ENCODE results near the gene ATXN1. TPM values are rescaled to one million over a fixed set of nuclear protein-coding genes. Genes with fewer than 3 reads are reported as not detected.
"Not testable (repeated sequence)": the region's sequence is repeated elsewhere in the genome, so short reads cannot be mapped to it uniquely, and the experiment has no call there.

Gene ATXN1
- total and polyA plus RNA-seq, 7 donors = 1.3 to 50.9 (median 21.6) TPM

- WGBS, 3 donors = 93 to 100% (median 98%) methylated on average over 2 of the region's 2 CpGs
- H3K27ac ChIP-seq; H3K4me1 ChIP-seq; H3K27me3 ChIP-seq (ENCODE audit: insufficient read depth in 3 of 3, low read length in 2 of 3); H3K4me3 ChIP-seq; DNase-seq; intact Hi-C loops (cut with DNase I); H3K9me3 ChIP-seq; H3K36me3 ChIP-seq (ENCODE audit: insufficient read depth in 1 of 2, low read depth in 1 of 2); ATAC-seq: not testable (repeated sequence)
These were observed 147.8 kb downstream of the ATXN1 start for GRCh38 chr6:16613504-16613903.

DNA sequence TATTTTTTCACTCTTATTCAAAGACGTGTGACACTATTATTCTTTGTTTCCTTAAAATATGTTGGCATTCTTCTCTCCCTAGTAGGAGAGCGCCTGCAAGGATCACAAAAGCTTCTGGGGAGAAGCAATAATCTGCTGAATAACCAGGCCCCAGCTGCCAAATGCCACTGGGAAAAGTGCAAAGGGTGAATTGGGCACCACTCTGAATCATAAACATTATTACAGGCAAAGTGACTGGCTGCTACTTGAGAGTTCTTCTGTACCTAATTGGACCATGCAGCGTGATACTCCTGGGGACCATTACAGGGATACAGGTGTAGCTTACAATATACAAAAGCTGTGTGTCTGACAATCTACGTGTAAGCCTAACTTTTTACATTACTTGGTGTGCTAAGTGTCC lies 152.8 kb downstream of the ATXN1 start:
- 76 to 88% (median 88%) methylated on average over 4 of the region's 4 CpGs for WGBS, 3 donors
- H3K9me3 ChIP-seq = no peaks in the 10 kb centered on the region
- H3K27me3 ChIP-seq (ENCODE audit: insufficient read depth in 3 of 3, low read length in 2 of 3) = no peaks in the 10 kb centered on the region
- ATAC-seq = no peak
- no peak for DNase-seq
- intact Hi-C loops (cut with DNase I) = no loop called here
- H3K4me3 ChIP-seq = no peak overlapping the region
- H3K4me1 ChIP-seq = no peaks in the 10 kb centered on the region
- TF ChIP-seq, protein P1, sequence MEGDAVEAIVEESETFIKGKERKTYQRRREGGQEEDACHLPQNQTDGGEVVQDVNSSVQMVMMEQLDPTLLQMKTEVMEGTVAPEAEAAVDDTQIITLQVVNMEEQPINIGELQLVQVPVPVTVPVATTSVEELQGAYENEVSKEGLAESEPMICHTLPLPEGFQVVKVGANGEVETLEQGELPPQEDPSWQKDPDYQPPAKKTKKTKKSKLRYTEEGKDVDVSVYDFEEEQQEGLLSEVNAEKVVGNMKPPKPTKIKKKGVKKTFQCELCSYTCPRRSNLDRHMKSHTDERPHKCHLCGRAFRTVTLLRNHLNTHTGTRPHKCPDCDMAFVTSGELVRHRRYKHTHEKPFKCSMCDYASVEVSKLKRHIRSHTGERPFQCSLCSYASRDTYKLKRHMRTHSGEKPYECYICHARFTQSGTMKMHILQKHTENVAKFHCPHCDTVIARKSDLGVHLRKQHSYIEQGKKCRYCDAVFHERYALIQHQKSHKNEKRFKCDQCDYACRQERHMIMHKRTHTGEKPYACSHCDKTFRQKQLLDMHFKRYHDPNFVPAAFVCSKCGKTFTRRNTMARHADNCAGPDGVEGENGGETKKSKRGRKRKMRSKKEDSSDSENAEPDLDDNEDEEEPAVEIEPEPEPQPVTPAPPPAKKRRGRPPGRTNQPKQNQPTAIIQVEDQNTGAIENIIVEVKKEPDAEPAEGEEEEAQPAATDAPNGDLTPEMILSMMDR (IDR thresholded peaks at IDR 0.05) = no peak
- H3K36me3 ChIP-seq (ENCODE audit: insufficient read depth in 1 of 2, low read depth in 1 of 2) = no peaks in the 10 kb centered on the region
- no peak overlapping the region for H3K27ac ChIP-seq

DNA sequence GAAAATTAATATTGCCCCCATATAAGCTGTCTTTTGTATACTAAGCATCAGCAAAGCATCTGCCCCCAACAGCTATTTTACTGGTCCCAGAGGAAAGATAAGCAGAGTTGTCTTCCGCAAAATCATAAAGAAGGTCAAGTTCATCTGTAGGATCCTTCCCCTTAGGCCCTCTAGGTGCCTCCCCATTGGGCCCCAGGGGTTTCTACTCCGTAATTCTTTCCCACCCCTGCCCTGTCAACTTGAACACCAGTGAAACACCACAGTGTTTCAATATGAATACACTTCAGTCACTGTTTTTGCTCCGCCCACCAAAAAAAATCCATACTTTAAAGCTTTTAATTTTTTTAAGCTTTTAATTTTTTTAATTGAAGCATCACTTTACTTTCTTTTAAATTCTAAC lies 159.2 kb downstream of the ATXN1 start:
- no peak overlapping the region for H3K27ac ChIP-seq
- H3K4me1 ChIP-seq = no peaks in the 10 kb centered on the region
- TF ChIP-seq, protein P1 (IDR thresholded peaks at IDR 0.05) = no peak
- no peaks in the 10 kb centered on the region for H3K36me3 ChIP-seq (ENCODE audit: insufficient read depth in 1 of 2, low read depth in 1 of 2)
- intact Hi-C loops (cut with DNase I) = no loop called here
- no peak for DNase-seq
- H3K9me3 ChIP-seq = no peaks in the 10 kb centered on the region
- ATAC-seq = no peak
- H3K4me3 ChIP-seq = no peak overlapping the region
- 92 to 94% (median 93%) methylated on average over 3 of the region's 3 CpGs for WGBS, 3 donors
- no peaks in the 10 kb centered on the region for H3K27me3 ChIP-seq (ENCODE audit: insufficient read depth in 3 of 3, low read length in 2 of 3)

DNA sequence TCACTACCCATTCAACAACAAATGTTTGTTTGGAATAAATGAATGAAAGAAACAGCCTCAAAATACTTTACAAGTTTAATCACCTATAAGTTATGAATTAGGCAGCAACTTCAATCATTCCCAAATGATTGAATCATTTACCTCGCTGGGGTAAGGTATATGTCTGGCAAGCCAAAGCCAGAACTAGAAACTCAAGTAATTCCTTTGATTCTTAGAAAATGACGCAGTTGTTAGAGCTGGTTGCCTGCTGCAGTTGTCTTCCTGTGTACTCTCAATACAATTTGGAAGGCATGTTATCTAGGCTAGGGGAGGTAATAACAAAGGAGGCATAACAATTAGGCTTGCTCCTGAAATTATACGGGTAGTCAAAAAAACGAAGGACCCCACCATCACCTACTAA lies 160.6 kb downstream of the ATXN1 start:
- WGBS, 3 donors = 92 to 93% (median 92%) methylated on average over 4 of the region's 4 CpGs
- Histone ChIP-seq H3K36me3 (ENCODE audit: insufficient read depth in 1 of 2, low read depth in 1 of 2) (no peaks in the 10 kb centered on the region), H3K27me3 (ENCODE audit: insufficient read depth in 3 of 3, low read length in 2 of 3) (no peaks in the 10 kb centered on the region), H3K4me3 (no peak overlapping the region), H3K27ac (no peak overlapping the region), H3K4me1 (no peaks in the 10 kb centered on the region), H3K9me3 (no peaks in the 10 kb centered on the region)
- TF ChIP-seq, protein P1 (IDR thresholded peaks at IDR 0.05) = no peak
- DNase-seq (no peak), ATAC-seq (no peak)
- intact Hi-C loops (cut with DNase I) = no loop called here

DNA sequence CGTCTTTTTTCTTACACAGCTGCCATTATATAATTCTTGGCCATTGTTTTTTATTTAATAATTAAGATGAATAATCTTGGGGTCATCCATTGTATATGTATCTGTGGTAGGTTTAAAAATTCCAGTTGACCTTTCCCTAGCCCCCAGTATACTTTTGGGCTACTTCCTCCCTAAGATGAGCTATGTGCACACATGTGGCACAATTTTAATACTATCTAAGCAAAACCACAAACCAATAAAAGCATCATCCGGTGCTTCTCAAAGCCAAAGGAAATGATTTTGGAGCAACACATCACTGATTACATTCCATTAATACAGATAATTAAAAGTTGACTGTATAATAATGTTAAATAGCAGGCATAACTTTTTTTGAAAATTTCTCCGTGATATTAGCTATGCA lies 161.2 kb downstream of the ATXN1 start:
- WGBS, 3 donors = 92 to 94% (median 93%) methylated on average over 3 of the region's 3 CpGs
- Histone ChIP-seq H3K27me3 (ENCODE audit: insufficient read depth in 3 of 3, low read length in 2 of 3) (no peaks in the 10 kb centered on the region), H3K9me3 (no peaks in the 10 kb centered on the region), H3K4me1 (no peaks in the 10 kb centered on the region), H3K36me3 (ENCODE audit: insufficient read depth in 1 of 2, low read depth in 1 of 2) (no peaks in the 10 kb centered on the region), H3K4me3 (no peak overlapping the region), H3K27ac (no peak overlapping the region)
- intact Hi-C loops (cut with DNase I) = no loop called here
- TF ChIP-seq, protein P1 (IDR thresholded peaks at IDR 0.05) = no peak
- ATAC-seq = no peak
- no peak for DNase-seq

Data from psoas muscle (tissue), 8 donors.